Duodenal mucosa (tissue), 2 donors: ENCODE results near the gene OR52N1.
A peak's percentile ranks its signal among the peaks of the same experiment; 100 is the strongest.

Experiments used
- H3K27ac ChIP-seq: one replicate; pipeline ENCODE4 v1.7.0; 2013; ENCODE audit warnings: low read depth, low read length
- H3K27me3 ChIP-seq, 2 donors: one replicate each; pipeline ENCODE4 v1.7.0; 2013; ENCODE audit warnings: low read length in 2 of 2, control low read depth in 1 of 2; ENCODE audit not compliant: insufficient read depth in 2 of 2, control insufficient read depth in 1 of 2
- H3K36me3 ChIP-seq, 2 donors: one replicate each; pipeline ENCODE4 v1.7.0; 2013; ENCODE audit warnings: low read length in 2 of 2, control low read depth in 1 of 2; ENCODE audit not compliant: insufficient read depth in 2 of 2, control insufficient read depth in 1 of 2
- H3K4me1 ChIP-seq, 2 donors: one replicate each; pipeline ENCODE4 v1.7.0; 2013; ENCODE audit warnings: low read length in 2 of 2, control low read depth in 1 of 2; ENCODE audit not compliant: insufficient read depth in 2 of 2, control insufficient read depth in 1 of 2
- H3K4me3 ChIP-seq, 2 donors: one replicate each; pipeline ENCODE4 v1.7.0; 2013; ENCODE audit warnings: low read length in 2 of 2, low read depth in 1 of 2
- H3K9ac ChIP-seq, 2 donors: one replicate each; pipeline ENCODE4 v1.7.0; 2013; ENCODE audit warnings: low read length in 2 of 2, low read depth in 1 of 2
- H3K9me3 ChIP-seq, 2 donors: one replicate each; pipeline ENCODE4 v1.7.0; 2013; ENCODE audit warnings: low read length in 2 of 2, control low read depth in 1 of 2; ENCODE audit not compliant: control insufficient read depth in 1 of 2

The OR52N1 gene

DNA sequence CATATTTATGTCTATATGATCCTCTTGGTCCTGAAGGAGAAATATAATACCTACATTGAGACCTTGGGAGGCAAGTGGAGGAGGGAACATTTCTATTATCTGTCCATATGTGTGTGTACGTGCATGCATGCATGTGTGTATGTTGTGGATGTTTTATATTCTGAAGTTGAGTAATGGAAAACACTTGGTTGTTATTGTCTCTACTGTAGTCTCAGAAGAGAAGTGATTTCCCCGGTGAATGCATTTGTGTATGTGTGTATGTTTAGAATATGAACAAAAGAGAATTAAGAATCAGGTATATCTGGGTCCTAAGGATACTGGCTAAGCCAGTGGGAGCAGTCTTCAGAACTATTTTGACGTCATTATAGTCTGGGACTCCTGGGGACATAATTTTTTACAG is at the start of gene OR52N1:
Gene OR52N1 (minus strand): TSS at position 101 of the 400 bp plus-strand sequence. CDS start 2,449 bp downstream, outside the sequence.
- Histone ChIP-seq H3K36me3 (no peaks in the 10 kb centered on the region), H3K9ac (no peak within 1 kb of the TSS), H3K27ac (no peak within 1 kb of the TSS), H3K9me3 (no peaks in the 10 kb centered on the region), H3K4me1 (no peaks in the 10 kb centered on the region), H3K4me3 (no peak within 1 kb of the TSS), H3K27me3 (no peaks in the 10 kb centered on the region)

DNA sequence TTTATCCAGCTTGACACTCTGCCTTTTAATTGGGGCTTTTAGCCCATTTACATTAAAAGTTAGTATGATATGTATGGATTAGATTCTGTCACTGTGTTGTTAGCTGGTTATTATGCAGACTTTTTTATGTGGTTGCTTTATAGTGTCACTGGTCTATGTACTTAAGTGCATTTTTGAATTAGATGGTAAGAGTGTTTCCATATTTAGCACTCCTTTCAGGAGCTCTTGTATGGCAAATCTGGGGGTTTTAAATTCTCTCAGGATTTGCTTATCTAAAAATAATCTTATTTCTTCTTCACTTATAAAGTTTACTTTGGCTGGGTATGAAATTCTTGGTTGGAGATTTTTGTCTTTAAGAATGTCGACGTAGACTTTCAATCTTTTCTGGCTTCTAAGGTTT is 46.6 kb upstream of the OR52N1 start:
- H3K27ac ChIP-seq, result no peak overlapping the region
- H3K9me3 ChIP-seq, result no peaks in the 10 kb centered on the region
- H3K36me3 ChIP-seq, result no peaks in the 10 kb centered on the region
- no peak overlapping the region for H3K4me3 ChIP-seq
- no peak overlapping the region for H3K9ac ChIP-seq
- H3K4me1 ChIP-seq, result no peaks in the 10 kb centered on the region
- H3K27me3 ChIP-seq, result no peaks in the 10 kb centered on the region

DNA sequence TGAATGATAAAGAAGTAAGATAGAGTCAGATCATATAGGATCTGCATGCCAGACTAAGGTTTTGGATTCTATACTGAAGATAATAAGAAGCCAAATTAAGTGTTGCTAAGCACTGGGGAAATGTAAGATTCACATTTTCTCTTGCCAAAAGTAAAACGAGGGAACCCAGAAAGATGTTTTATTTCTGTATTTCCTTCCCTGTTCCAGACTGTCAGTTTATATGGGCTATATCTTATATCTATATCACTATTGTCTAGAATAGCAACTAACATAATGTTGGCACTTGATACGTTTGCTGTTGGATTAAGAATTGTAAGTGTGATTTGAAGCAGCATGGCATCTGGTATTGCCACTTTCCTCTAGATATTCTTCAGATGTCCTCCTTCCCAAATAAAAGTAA is 42.4 kb upstream of the OR52N1 start:
- no peak overlapping the region for H3K4me3 ChIP-seq
- no peaks in the 10 kb centered on the region for H3K4me1 ChIP-seq
- no peaks in the 10 kb centered on the region for H3K9me3 ChIP-seq
- no peaks in the 10 kb centered on the region for H3K36me3 ChIP-seq
- no peak overlapping the region for H3K9ac ChIP-seq
- H3K27me3 ChIP-seq, result no peaks in the 10 kb centered on the region
- H3K27ac ChIP-seq, result no peak overlapping the region

DNA sequence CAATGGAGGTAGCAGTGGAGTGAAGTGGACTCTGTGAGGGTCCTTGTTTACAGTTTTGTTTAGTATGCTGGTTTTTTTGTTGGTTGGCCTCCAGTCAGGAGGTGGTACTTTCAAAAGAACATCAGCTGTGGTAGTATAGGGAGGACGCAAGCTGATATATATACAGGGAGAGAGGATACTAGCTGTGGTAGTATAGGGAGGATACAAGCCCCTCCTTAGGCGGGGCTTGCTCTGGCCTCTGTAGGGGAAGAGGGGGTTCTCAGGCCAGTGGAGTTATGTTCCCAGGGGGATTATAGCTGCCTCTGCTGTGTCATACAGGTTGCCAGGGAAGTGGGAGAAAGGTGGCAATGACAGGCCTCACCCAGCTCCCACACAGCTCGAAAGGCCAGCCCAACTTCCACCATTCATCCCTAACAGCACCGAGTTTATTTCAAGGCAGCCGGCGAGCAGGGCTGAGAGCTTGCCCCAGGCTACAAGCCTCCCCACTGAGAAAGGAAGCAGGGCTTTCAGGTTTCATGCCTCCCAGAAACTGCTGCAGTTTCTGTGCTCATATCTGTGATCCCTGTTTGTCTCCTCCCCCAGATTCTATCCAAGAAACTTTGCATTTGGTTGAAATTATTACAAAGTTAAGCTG is 40.2 kb upstream of the OR52N1 start:
- Histone ChIP-seq H3K9me3 (no peaks in the 10 kb centered on the region), H3K36me3 (no peaks in the 10 kb centered on the region), H3K4me1 (no peaks in the 10 kb centered on the region), H3K27me3 (no peaks in the 10 kb centered on the region), H3K9ac (no peak overlapping the region), H3K4me3 (no peak overlapping the region), H3K27ac (no peak overlapping the region)

DNA sequence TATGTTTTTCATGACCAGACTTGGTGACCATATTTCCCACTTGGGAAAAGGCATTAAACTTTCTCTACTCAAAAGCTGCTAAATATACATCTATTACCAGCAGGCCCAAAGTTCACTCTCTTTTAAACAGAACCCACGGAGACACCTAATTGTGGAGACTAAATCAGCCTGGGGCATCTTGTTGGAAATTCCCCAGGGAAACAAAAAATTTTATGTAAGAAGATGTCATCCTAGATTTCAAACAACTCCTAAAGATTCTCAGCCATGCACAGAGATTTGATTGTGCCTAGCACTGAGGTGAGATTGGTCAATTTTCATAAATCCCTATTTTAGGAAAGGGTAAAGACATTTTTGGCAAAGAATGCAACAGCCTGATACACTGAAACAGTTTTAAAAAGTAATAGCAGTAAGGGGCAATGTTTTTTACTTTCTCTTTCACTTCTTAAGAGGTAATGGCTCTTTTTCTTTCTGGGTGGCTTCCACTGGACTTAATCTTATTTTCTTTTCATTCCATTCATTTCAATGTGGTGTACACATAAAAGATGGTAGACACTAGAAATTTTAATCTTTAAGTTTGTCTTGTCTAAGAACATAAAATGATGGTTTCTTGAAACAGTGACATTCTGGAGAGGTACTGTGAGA is 27.3 kb upstream of the OR52N1 start:
- Histone ChIP-seq H3K4me3 (peak overlapping the region; percentile 23), H3K36me3 (no peaks in the 10 kb centered on the region), H3K4me1 (peaks cover 0 to 5% of the 10 kb centered on the region in 2 donors), H3K27me3 (no peaks in the 10 kb centered on the region), H3K9me3 (no peaks in the 10 kb centered on the region), H3K9ac (no peak overlapping the region), H3K27ac (no peak overlapping the region)

DNA sequence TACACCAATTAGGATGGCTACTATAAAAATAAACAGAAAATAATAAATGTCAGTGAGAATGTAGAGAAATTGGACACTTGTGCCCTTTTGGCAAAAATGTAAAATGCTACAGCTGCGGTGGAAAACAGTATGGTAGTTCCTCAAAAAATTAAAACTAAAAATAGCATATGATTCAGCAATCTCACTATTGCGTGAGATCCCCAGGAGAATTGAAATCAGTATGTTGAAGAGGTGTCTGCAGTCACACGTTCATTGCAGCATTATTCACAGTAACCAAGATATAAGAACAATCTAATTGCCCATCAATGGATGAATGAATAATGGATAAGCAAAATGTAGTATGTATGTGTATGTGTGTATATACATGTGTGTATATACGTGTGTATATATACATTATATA is 24.5 kb upstream of the OR52N1 start:
- Histone ChIP-seq H3K4me3 (no peak overlapping the region), H3K27ac (no peak overlapping the region), H3K27me3 (no peaks in the 10 kb centered on the region), H3K36me3 (no peaks in the 10 kb centered on the region), H3K4me1 (peaks cover 0 to 5% of the 10 kb centered on the region in 2 donors), H3K9me3 (no peaks in the 10 kb centered on the region), H3K9ac (no peak overlapping the region)

DNA sequence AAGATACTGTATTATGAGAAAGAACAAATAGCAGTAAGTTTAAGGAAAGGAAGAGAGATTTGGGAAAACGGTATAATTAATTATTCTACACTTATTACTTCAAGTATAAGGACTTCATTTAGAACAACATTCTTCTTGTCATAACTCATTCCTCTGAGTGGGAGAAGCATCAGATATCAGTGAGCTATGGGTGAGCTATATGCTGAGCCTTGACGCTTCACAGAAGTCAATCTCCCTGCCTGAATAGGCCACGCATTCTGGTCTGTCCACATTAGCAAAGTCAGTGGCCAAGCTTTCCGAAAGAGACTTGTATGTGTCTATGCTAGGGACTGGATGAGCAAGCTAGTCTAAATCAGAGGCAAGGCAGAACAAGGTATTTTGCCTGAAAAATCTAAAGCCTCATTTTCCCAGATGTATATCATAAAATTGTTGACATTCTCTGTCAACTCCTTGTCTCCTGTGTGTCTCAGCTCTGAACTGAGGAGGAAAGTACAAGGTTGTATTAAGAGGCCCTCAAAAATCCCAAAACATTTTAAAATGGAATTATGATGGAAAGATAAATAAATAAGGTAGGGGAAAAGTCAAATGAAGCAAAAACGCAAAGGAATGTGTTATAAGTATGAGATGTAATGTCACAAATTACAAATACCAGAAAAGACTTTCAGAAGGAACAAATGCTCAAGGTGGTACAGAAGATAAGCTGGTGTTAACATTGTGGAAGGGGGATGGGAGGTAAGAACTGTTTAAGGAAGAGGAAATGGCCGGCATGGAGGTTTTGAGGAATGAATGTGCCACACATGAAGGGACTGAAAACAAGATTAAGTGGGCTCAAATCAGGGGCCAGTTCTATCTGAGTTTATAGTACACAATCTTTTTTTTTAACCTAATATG is 19.1 kb upstream of the OR52N1 start:
- peaks cover 0 to 6% of the 10 kb centered on the region in 2 donors for H3K27me3 ChIP-seq
- H3K36me3 ChIP-seq, result no peaks in the 10 kb centered on the region
- no peak overlapping the region for H3K9ac ChIP-seq
- no peaks in the 10 kb centered on the region for H3K9me3 ChIP-seq
- H3K27ac ChIP-seq, result no peak overlapping the region
- peaks cover 0 to 10% of the 10 kb centered on the region in 2 donors for H3K4me1 ChIP-seq
- H3K4me3 ChIP-seq, result no peak overlapping the region

DNA sequence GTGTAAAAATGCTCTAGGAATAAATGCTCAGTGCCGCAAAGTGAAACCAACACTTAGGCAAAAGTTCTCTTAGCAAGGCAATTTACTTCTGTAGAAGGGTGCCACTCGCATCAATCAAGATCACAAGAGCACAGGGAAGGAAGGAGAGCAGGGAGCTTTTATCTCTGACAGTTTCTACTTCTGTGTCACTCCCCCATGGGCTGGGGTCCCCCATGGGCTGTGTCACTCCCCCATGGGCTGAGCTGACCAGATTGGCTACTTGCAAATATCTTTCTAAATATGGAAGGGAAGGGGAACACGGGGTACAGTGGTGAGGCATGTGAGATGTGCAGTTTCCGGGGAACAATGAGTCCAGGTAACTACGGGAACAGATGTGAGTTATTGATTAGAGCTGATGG is 18.1 kb upstream of the OR52N1 start:
- Histone ChIP-seq H3K9ac (peak overlapping the region; percentile 4 to 61), H3K27ac (no peak overlapping the region)

DNA sequence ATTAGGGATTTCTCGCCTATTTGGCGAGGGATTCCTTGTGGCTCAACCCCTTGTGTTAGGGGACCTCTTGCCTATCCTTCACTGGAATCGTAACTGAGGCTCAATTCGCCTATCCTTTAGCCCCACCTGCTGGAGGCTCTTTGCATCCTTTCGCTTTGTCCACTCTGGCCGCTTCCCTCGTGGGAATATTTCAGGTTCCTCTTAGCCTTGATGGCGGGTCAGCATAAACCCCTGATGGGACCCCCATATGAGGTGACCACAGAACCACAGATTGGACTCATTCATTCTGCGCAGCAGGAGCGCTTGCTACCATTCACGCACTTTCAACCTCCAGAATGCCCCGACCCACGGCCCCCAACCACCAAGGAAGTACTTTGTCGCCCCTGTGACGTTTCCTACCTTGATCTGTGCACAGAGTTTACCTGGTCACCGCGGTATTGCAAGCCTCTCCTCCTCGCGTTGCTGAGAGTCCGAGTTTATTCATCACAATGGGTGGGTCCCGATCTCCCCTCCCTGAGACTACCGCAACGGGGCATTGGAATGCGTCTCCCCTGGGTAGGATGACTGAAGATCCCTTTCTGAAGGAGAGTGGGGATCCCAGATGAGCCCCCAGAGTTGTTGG is 17.5 kb upstream of the OR52N1 start, which contains the start of gene OR52N2:
Gene OR52N2 (plus strand): TSS at position 425 of the 622 bp plus-strand sequence. CDS start 11,412 bp downstream, outside the sequence.
- no peak within 1 kb of the TSS for H3K27ac ChIP-seq
- peak within 1 kb of the TSS; percentile 4 to 61 for H3K9ac ChIP-seq

More for the DNA sequence above, 18.1 kb upstream of the OR52N1 start:
- H3K4me3 ChIP-seq, result peak overlapping the region; percentile 57 to 79
- H3K4me1 ChIP-seq, result peaks cover 0 to 10% of the 10 kb centered on the region in 2 donors
- H3K9me3 ChIP-seq, result no peaks in the 10 kb centered on the region
- no peaks in the 10 kb centered on the region for H3K36me3 ChIP-seq
- peaks cover 0 to 6% of the 10 kb centered on the region in 2 donors for H3K27me3 ChIP-seq

More for the DNA sequence above, 17.5 kb upstream of the OR52N1 start, which contains the start of gene OR52N2:
- H3K27me3 ChIP-seq, result peaks cover 0 to 6% of the 10 kb centered on the region in 2 donors
- H3K36me3 ChIP-seq, result no peaks in the 10 kb centered on the region
- H3K4me1 ChIP-seq, result peaks cover 0 to 10% of the 10 kb centered on the region in 2 donors
- H3K9me3 ChIP-seq, result no peaks in the 10 kb centered on the region
- H3K4me3 ChIP-seq, result peak within 1 kb of the TSS; percentile 57 to 79
